ENCODE data around the gene AMDHD1. TPM values are rescaled to one million over a fixed set of nuclear protein-coding genes. Genes with fewer than 3 reads are reported as not detected.
"Not testable (repeated sequence)": the region's sequence is repeated elsewhere in the genome, so short reads cannot be mapped to it uniquely, and the experiment has no call there.

Gene AMDHD1
- total RNA-seq, 1 donor = 0.63 TPM

GRCh38 chr12:95953000-95953399, 9.9 kb downstream of the AMDHD1 start:
- Histone ChIP-seq H3K4me3 (ENCODE audit: low read length) (no peak overlapping the region), H3K9me3 (ENCODE audit: low read depth, low read length) (no peaks in the 10 kb centered on the region), H3K27me3 (ENCODE audit: insufficient read depth, low read length) (no peaks in the 10 kb centered on the region)

GRCh38 chr12:95955549-95956159, 12.5 kb downstream of the AMDHD1 start:
- Histone ChIP-seq H3K27me3 (ENCODE audit: insufficient read depth, low read length) (no peaks in the 10 kb centered on the region), H3K4me3 (ENCODE audit: low read length) (no peak overlapping the region), H3K4me1 (ENCODE audit: insufficient read depth, low read length) (peaks cover 8% of the 10 kb centered on the region), H3K9me3 (ENCODE audit: low read depth, low read length) (no peaks in the 10 kb centered on the region)

More at GRCh38 chr12:95953000-95953399, 9.9 kb downstream of the AMDHD1 start:
- H3K4me1 ChIP-seq (ENCODE audit: insufficient read depth, low read length) = peaks cover 8% of the 10 kb centered on the region

GRCh38 chr12:95956557-95957145, 13.5 kb downstream of the AMDHD1 start:
- Histone ChIP-seq H3K9me3 (ENCODE audit: low read depth, low read length) (no peaks in the 10 kb centered on the region), H3K27me3 (ENCODE audit: insufficient read depth, low read length) (no peaks in the 10 kb centered on the region), H3K4me3 (ENCODE audit: low read length) (no peak overlapping the region), H3K4me1 (ENCODE audit: insufficient read depth, low read length) (peaks cover 7% of the 10 kb centered on the region)

- Histone ChIP-seq H3K9me3 (ENCODE audit: low read depth, low read length) (no peaks in the 10 kb centered on the region), H3K27me3 (ENCODE audit: insufficient read depth, low read length) (no peaks in the 10 kb centered on the region), H3K4me1 (ENCODE audit: insufficient read depth, low read length) (no peaks in the 10 kb centered on the region), H3K4me3 (ENCODE audit: low read length) (no peak overlapping the region)
These were observed 16.0 kb downstream of the AMDHD1 start for GRCh38 chr12:95959107-95959506.

- H3K27me3 ChIP-seq (ENCODE audit: insufficient read depth, low read length) = no peaks in the 10 kb centered on the region
- H3K9me3 ChIP-seq (ENCODE audit: low read depth, low read length) = no peaks in the 10 kb centered on the region
- H3K4me3 ChIP-seq (ENCODE audit: low read length) = no peak overlapping the region
- no peaks in the 10 kb centered on the region for H3K4me1 ChIP-seq (ENCODE audit: insufficient read depth, low read length)
These were observed 17.1 kb downstream of the AMDHD1 start for GRCh38 chr12:95960241-95960640.

- Histone ChIP-seq H3K4me1 (ENCODE audit: insufficient read depth, low read length) (no peaks in the 10 kb centered on the region), H3K27me3 (ENCODE audit: insufficient read depth, low read length) (no peaks in the 10 kb centered on the region), H3K4me3 (ENCODE audit: low read length) (no peak overlapping the region), H3K9me3 (ENCODE audit: low read depth, low read length) (no peaks in the 10 kb centered on the region)
These were observed 19.1 kb downstream of the AMDHD1 start for GRCh38 chr12:95962222-95962621.

- Histone ChIP-seq H3K4me3 (ENCODE audit: low read length) (no peak overlapping the region), H3K9me3 (ENCODE audit: low read depth, low read length) (no peaks in the 10 kb centered on the region), H3K27me3 (ENCODE audit: insufficient read depth, low read length) (no peaks in the 10 kb centered on the region), H3K4me1 (ENCODE audit: insufficient read depth, low read length) (no peaks in the 10 kb centered on the region)
These were observed 20.0 kb downstream of the AMDHD1 start for GRCh38 chr12:95963096-95963495.

GRCh38 chr12:95966287-95966870, 23.2 kb downstream of the AMDHD1 start:
- H3K4me1 ChIP-seq (ENCODE audit: insufficient read depth, low read length) = no peaks in the 10 kb centered on the region
- no peaks in the 10 kb centered on the region for H3K27me3 ChIP-seq (ENCODE audit: insufficient read depth, low read length)
- no peaks in the 10 kb centered on the region for H3K9me3 ChIP-seq (ENCODE audit: low read depth, low read length)
- no peak overlapping the region for H3K4me3 ChIP-seq (ENCODE audit: low read length)

GRCh38 chr12:95967301-95967700, 24.2 kb downstream of the AMDHD1 start:
- no peaks in the 10 kb centered on the region for H3K9me3 ChIP-seq (ENCODE audit: low read depth, low read length)
- no peaks in the 10 kb centered on the region for H3K27me3 ChIP-seq (ENCODE audit: insufficient read depth, low read length)
- H3K4me3 ChIP-seq (ENCODE audit: low read length) = no peak overlapping the region
- no peaks in the 10 kb centered on the region for H3K4me1 ChIP-seq (ENCODE audit: insufficient read depth, low read length)

- not testable (repeated sequence) for H3K27me3 ChIP-seq (ENCODE audit: insufficient read depth, low read length); H3K4me3 ChIP-seq (ENCODE audit: low read length); H3K9me3 ChIP-seq (ENCODE audit: low read depth, low read length); H3K4me1 ChIP-seq (ENCODE audit: insufficient read depth, low read length)
These were observed 26.0 kb downstream of the AMDHD1 start for GRCh38 chr12:95969116-95969515.

GRCh38 chr12:95970905-95971304, 27.8 kb downstream of the AMDHD1 start:
- no peaks in the 10 kb centered on the region for H3K9me3 ChIP-seq (ENCODE audit: low read depth, low read length)
- no peak overlapping the region for H3K4me3 ChIP-seq (ENCODE audit: low read length)
- no peaks in the 10 kb centered on the region for H3K27me3 ChIP-seq (ENCODE audit: insufficient read depth, low read length)
- no peaks in the 10 kb centered on the region for H3K4me1 ChIP-seq (ENCODE audit: insufficient read depth, low read length)

GRCh38 chr12:95972832-95973456, 29.8 kb downstream of the AMDHD1 start:
- no peaks in the 10 kb centered on the region for H3K27me3 ChIP-seq (ENCODE audit: insufficient read depth, low read length)
- H3K9me3 ChIP-seq (ENCODE audit: low read depth, low read length) = no peaks in the 10 kb centered on the region
- no peak overlapping the region for H3K4me3 ChIP-seq (ENCODE audit: low read length)
- no peaks in the 10 kb centered on the region for H3K4me1 ChIP-seq (ENCODE audit: insufficient read depth, low read length)

GRCh38 chr12:95974358-95974757, 31.2 kb downstream of the AMDHD1 start:
- no peaks in the 10 kb centered on the region for H3K9me3 ChIP-seq (ENCODE audit: low read depth, low read length)
- no peaks in the 10 kb centered on the region for H3K4me1 ChIP-seq (ENCODE audit: insufficient read depth, low read length)
- H3K4me3 ChIP-seq (ENCODE audit: low read length) = no peak overlapping the region
- H3K27me3 ChIP-seq (ENCODE audit: insufficient read depth, low read length) = no peaks in the 10 kb centered on the region

- H3K27me3 ChIP-seq (ENCODE audit: insufficient read depth, low read length) = no peaks in the 10 kb centered on the region
- H3K4me1 ChIP-seq (ENCODE audit: insufficient read depth, low read length) = no peaks in the 10 kb centered on the region
- H3K4me3 ChIP-seq (ENCODE audit: low read length) = no peak overlapping the region
- H3K9me3 ChIP-seq (ENCODE audit: low read depth, low read length) = no peaks in the 10 kb centered on the region
These were observed 32.4 kb downstream of the AMDHD1 start for GRCh38 chr12:95975491-95975890.

GRCh38 chr12:95976416-95976832, 33.3 kb downstream of the AMDHD1 start:
- H3K9me3 ChIP-seq (ENCODE audit: low read depth, low read length) = no peaks in the 10 kb centered on the region
- no peaks in the 10 kb centered on the region for H3K4me1 ChIP-seq (ENCODE audit: insufficient read depth, low read length)
- H3K27me3 ChIP-seq (ENCODE audit: insufficient read depth, low read length) = no peaks in the 10 kb centered on the region
- H3K4me3 ChIP-seq (ENCODE audit: low read length) = no peak overlapping the region

Measured in mononuclear cell (primary cell).